Right ventricle myocardium inferior (tissue), 1 donor: ENCODE results near the gene KIR2DL1. TPM values are rescaled to one million over a fixed set of nuclear protein-coding genes. Genes with fewer than 3 reads are reported as not detected.
"Not testable (repeated sequence)": the region's sequence is repeated elsewhere in the genome, so short reads cannot be mapped to it uniquely, and the experiment has no call there.

Source experiments
- ATAC-seq: fragments of 200-7000 bp; cut with Tn5 transposase; one replicate; pipeline ENCODE4 v1.9.1; 2020; ENCODE audit warnings: mild to moderate bottlenecking, moderate library complexity
- DNase-seq: peaks from one replicate; pipeline ENCODE4 v3.0.0; 2021; ENCODE audit errors: missing footprints
- intact Hi-C: fragments of 100-400 bp; cut with DNase I; formaldehyde crosslinking; loops from one replicate; pipeline ENCODE4 v1.11.0; 2022
- total RNA-seq: library from RNA; stranded (reverse); fragmentation: NEBNext Ultra II Directional; extraction: Animal tissue kit (Norgen Biotek cat#: 25700); gene quantifications from one replicate; pipeline ENCODE4 v1.2.1, GENCODE V29; 2021
- donor health status: DM: no; HTN: yes; CAD: no; lungs with severe emphysema.

The KIR2DL1 gene
- total RNA-seq, 1 donor from 2014 or later, result not detected

GRCh38 chr19:54766464-54766863 lies 3.1 kb upstream of the KIR2DL1 start:
- DNase-seq, intact Hi-C loops, ATAC-seq: not testable (repeated sequence)

GRCh38 chr19:54770511-54770910 lies 918 bp downstream of the KIR2DL1 start:
- DNase-seq, intact Hi-C loops: not testable (repeated sequence)

GRCh38 chr19:54771018-54771960 lies 1.7 kb downstream of the KIR2DL1 start:
- DNase-seq, intact Hi-C loops: not testable (repeated sequence)

More at GRCh38 chr19:54770511-54770910, 918 bp downstream of the KIR2DL1 start:
- ATAC-seq, result not testable (repeated sequence)

GRCh38 chr19:54772666-54773065 lies 3.1 kb downstream of the KIR2DL1 start:
- ATAC-seq, DNase-seq, intact Hi-C loops: not testable (repeated sequence)

More at GRCh38 chr19:54771018-54771960, 1.7 kb downstream of the KIR2DL1 start:
- not testable (repeated sequence) for ATAC-seq

GRCh38 chr19:54775095-54775815 lies 5.7 kb downstream of the KIR2DL1 start:
- ATAC-seq, intact Hi-C loops, DNase-seq: not testable (repeated sequence)

GRCh38 chr19:54775830-54776229 lies 6.2 kb downstream of the KIR2DL1 start:
- intact Hi-C loops, ATAC-seq, DNase-seq: not testable (repeated sequence)

- DNase-seq, ATAC-seq, intact Hi-C loops: not testable (repeated sequence)
These were observed 8.3 kb downstream of the KIR2DL1 start for GRCh38 chr19:54777851-54778250.

GRCh38 chr19:54778896-54779295 lies 9.3 kb downstream of the KIR2DL1 start:
- not testable (repeated sequence) for DNase-seq

GRCh38 chr19:54782916-54783315 lies 13.3 kb downstream of the KIR2DL1 start:
- DNase-seq, ATAC-seq, intact Hi-C loops: not testable (repeated sequence)

More at GRCh38 chr19:54778896-54779295, 9.3 kb downstream of the KIR2DL1 start:
- intact Hi-C loops, ATAC-seq: not testable (repeated sequence)

- intact Hi-C loops, ATAC-seq, DNase-seq: not testable (repeated sequence)
These were observed 16.6 kb downstream of the KIR2DL1 start for GRCh38 chr19:54786091-54786723.

- intact Hi-C loops, ATAC-seq, DNase-seq: not testable (repeated sequence)
These were observed 18.6 kb downstream of the KIR2DL1 start for GRCh38 chr19:54788154-54788553.

- no peak for DNase-seq
- intact Hi-C loops, result no loop called here
- no peak for ATAC-seq
These were observed 21.1 kb downstream of the KIR2DL1 start for GRCh38 chr19:54790711-54791110.

- ATAC-seq, result no peak
- intact Hi-C loops, result no loop called here
- DNase-seq, result no peak
These were observed 21.9 kb downstream of the KIR2DL1 start for GRCh38 chr19:54791476-54791875.

GRCh38 chr19:54792814-54793213 lies 23.2 kb downstream of the KIR2DL1 start:
- no peak for ATAC-seq
- intact Hi-C loops, result no loop called here
- DNase-seq, result no peak

GRCh38 chr19:54795758-54796157 lies 26.2 kb downstream of the KIR2DL1 start:
- ATAC-seq (no peak), DNase-seq (no peak)
- intact Hi-C loops, result no loop called here

- DNase-seq (no peak), ATAC-seq (no peak)
- intact Hi-C loops, result no loop called here
These were observed 33.8 kb downstream of the KIR2DL1 start, which contains the start of gene KIR2DL4 for GRCh38 chr19:54803410-54803809. Gene KIR2DL4, plus strand, starts transcription at chr19:54803610. Its CDS starts 42 bp downstream, at chr19:54803652.

GRCh38 chr19:54804101-54804500 lies 34.5 kb downstream of the KIR2DL1 start:
- intact Hi-C loops, result no loop called here

GRCh38 chr19:54804571-54804970 lies 35.0 kb downstream of the KIR2DL1 start:
- no peak for DNase-seq
- no peak for ATAC-seq
- intact Hi-C loops, result no loop called here

More at GRCh38 chr19:54804101-54804500, 34.5 kb downstream of the KIR2DL1 start:
- ATAC-seq, result no peak
- DNase-seq, result no peak
